Stimulated activated naive CD8-positive, alpha-beta T cell treated with anti-CD3 and anti-CD28 coated beads, Interleukin-15, Interleukin-2, amounts not matched to agents 100 ng/mL and 50 ng/mL, for 24 hours (primary cell): Measurements from ENCODE around the gene ZNF454.

Experiments
- H3K27ac Mint-ChIP-seq: one replicate; pipeline ENCODE4 v1.8.0; 2021; ENCODE audit warnings: mild to moderate bottlenecking, mixed read lengths
- H3K27me3 Mint-ChIP-seq: one replicate; pipeline ENCODE4 v1.8.0; 2021; ENCODE audit warnings: mixed read lengths
- H3K36me3 Mint-ChIP-seq: one replicate; pipeline ENCODE4 v1.8.0; 2021; ENCODE audit warnings: low read depth, mixed read lengths
- H3K4me1 Mint-ChIP-seq: one replicate; pipeline ENCODE4 v1.8.0; 2021; ENCODE audit warnings: low read depth, mixed read lengths
- H3K4me3 Mint-ChIP-seq: one replicate; pipeline ENCODE4 v1.8.0; 2021; ENCODE audit warnings: mild to moderate bottlenecking, mixed read lengths
- H3K9me3 Mint-ChIP-seq: one replicate; pipeline ENCODE4 v1.8.0; 2021; ENCODE audit warnings: mixed read lengths

The ZNF454 gene

DNA sequence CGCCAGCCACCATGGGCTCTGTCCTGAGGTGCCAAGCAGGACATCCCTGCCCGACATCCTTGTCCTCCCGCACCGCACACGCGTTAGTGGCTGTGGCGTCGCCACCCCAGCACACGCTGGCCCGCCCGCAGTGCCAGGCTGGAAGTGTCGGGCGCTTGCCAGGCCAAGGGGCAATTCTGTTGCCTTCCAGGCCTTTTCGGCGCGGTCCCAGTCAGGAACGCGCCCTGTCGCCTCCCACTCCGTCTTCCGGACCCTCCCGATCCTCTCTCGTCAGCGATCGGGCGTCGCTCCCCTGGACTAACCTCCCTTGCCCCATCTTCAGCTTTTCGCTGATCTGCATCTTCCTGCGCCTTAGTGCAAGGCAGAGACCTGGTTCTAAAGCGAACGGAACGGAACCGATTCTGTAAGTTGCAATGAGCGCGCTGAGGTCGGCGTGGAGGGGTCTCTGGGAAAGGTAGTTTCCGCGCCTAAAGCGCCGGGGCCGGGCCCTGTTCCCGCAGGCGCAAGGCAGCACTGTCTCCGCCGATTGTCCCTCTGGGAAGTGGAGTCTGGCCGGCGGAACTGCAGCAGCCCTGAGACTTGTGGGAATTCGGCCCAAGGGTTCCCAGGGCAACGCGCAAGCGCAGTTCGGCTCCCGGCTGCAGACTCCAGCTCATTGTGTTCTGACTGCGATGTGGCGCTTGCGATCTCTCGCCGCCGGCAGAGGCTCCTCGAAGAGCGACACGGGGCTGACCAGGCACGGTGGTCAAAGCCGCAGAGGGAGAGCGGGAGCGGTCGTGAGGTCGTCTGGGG lies at the start of gene ZNF454:
Gene ZNF454, plus strand, starts transcription at position 630 of the 792 bp plus-strand sequence. CDS start 1,594 bp downstream, outside the sequence.
- no peaks in the 10 kb centered on the region for H3K4me1 Mint-ChIP-seq
- H3K27me3 Mint-ChIP-seq: peaks cover 38% of the 10 kb centered on the region
- no peak within 1 kb of the TSS for H3K4me3 Mint-ChIP-seq
- H3K27ac Mint-ChIP-seq: no peak within 1 kb of the TSS
- H3K9me3 Mint-ChIP-seq: peaks cover 64% of the 10 kb centered on the region
- peaks cover 54% of the 10 kb centered on the region for H3K36me3 Mint-ChIP-seq

DNA sequence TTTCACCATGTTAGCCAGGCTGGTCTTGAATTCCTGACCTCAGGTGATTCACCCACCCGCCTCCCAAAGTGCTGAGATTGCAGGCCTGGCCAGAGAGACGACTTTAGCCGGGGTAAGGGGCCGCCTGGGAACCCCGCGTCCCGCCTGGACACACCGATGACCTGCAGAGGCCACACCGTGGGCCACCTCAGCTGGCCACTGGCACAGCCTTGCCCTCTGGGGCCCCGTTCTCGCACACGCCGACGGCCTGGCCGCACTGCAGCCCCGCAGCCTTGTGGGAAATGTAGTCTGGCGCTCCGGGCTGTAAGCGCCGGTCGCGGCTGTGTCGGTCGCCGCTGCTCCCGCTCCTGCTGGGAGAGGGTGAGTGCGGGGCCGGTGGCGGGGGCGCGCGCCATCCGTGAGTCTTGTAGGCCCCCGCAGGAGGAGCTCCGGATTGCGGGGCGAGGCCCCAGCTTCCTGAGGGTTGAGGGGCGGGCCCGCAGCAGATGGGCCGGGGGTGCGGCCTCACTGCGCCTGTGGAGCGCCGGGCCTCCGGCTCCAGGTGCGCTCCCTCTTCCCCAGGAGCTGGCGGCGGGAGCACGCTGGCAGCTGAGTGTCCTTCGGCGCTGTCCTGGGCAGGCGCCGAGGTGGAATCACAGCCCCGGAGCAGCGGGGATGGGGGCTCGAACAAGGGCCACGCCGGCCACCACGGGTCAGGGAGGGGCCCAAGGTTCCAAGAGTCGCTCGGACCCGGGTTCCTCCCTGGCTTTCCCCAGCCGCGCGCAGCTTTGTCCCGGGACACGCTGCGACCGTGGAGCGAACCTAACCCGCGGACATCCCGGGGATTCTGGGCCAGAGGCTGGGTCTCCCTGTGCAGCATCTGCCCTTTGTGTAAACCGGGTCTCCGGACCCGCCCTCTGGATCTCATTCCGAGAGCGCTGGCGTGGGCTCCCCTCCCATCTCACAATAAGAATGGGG lies 45.1 kb upstream of the ZNF454 start, which contains the start of gene ZFP2:
Gene ZFP2, plus strand, starts transcription at position 299 of the 957 bp plus-strand sequence. CDS start 35,401 bp downstream, outside the sequence.
- Mint-ChIP-seq H3K27me3 (peaks cover 7% of the 10 kb centered on the region), H3K4me1 (peaks cover 5% of the 10 kb centered on the region), H3K36me3 (peaks cover 32% of the 10 kb centered on the region), H3K4me3 (peak within 1 kb of the TSS; percentile 75), H3K9me3 (peaks cover 22% of the 10 kb centered on the region), H3K27ac (no peak within 1 kb of the TSS)

DNA sequence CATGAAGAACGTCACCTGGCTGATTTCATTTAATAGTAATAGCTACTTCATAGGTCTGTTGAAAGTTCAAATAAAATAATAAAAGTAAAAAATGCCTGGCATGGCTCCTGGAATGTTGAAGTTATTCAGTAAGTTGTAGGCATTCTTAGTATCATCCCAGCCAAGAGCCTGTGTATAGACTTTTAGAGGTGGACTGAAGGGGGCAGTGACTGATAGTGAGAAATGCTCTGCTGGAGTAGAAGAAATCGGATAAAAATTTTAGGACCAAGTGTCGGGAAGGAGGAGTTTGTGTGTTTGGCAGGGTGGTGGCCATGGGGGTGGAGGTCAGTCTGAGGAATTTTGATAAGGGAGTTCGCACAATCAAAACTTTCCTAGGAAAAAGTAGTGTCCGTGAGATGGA lies 41.7 kb upstream of the ZNF454 start:
- Mint-ChIP-seq H3K27me3 (peaks cover 7% of the 10 kb centered on the region), H3K4me3 (no peak overlapping the region), H3K4me1 (peaks cover 5% of the 10 kb centered on the region), H3K36me3 (peaks cover 37% of the 10 kb centered on the region), H3K9me3 (peaks cover 25% of the 10 kb centered on the region), H3K27ac (no peak overlapping the region)

DNA sequence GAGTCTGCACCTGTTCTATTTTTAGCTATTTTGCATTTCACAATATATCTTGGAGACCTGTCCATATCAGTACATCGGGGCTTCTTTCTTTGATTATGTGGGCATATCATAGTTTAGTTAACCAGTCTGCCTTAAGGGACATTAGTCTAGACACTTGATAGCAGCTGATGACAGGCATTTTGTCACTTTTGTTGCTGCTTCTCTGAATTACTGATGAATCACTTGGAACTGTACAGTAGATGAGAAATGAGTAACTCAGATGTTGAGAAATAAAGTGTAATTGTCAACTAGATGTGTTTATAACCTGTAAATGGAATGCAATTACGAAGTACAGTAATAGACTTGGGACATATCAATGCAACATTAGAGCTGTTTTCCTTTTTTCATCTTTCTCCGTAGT lies 38.1 kb upstream of the ZNF454 start:
- H3K4me1 Mint-ChIP-seq: no peaks in the 10 kb centered on the region
- H3K9me3 Mint-ChIP-seq: peaks cover 24% of the 10 kb centered on the region
- H3K27me3 Mint-ChIP-seq: no peaks in the 10 kb centered on the region
- peaks cover 43% of the 10 kb centered on the region for H3K36me3 Mint-ChIP-seq
- no peak overlapping the region for H3K27ac Mint-ChIP-seq
- no peak overlapping the region for H3K4me3 Mint-ChIP-seq

GRCh38 chr5:178931846-178932760 lies 8.9 kb upstream of the ZNF454 start:
- Mint-ChIP-seq H3K27ac (no peak overlapping the region), H3K4me1 (no peaks in the 10 kb centered on the region), H3K9me3 (peaks cover 75% of the 10 kb centered on the region), H3K4me3 (no peak overlapping the region), H3K36me3 (peaks cover 84% of the 10 kb centered on the region), H3K27me3 (no peaks in the 10 kb centered on the region)

DNA sequence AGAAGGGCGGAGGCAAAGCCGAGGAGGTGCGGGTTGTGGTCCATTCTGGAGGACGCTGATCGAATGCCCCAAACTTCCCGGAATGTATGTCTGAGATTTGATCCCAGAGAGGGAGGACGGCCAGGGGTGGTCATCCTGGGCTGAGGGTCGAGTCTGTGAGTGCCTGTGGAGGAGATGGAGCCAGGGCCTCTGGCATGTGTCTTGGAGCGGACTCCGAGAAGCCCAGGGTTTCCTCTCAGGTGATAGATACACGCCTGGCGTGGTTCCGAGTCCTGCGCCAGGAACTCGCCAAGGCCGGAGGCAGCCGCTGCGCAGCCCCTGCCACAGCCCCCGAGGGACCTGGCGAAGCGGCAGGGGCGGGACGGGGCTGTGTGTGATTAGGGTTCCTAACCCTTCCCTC lies 363 bp downstream of the ZNF454 start:
- peaks cover 62% of the 10 kb centered on the region for H3K9me3 Mint-ChIP-seq
- H3K4me1 Mint-ChIP-seq: no peaks in the 10 kb centered on the region
- H3K27ac Mint-ChIP-seq: no peak overlapping the region
- peaks cover 48% of the 10 kb centered on the region for H3K36me3 Mint-ChIP-seq
- peaks cover 38% of the 10 kb centered on the region for H3K27me3 Mint-ChIP-seq
- no peak overlapping the region for H3K4me3 Mint-ChIP-seq

- Mint-ChIP-seq H3K27me3 (no peaks in the 10 kb centered on the region), H3K4me3 (no peak overlapping the region), H3K27ac (no peak overlapping the region), H3K4me1 (no peaks in the 10 kb centered on the region), H3K9me3 (peaks cover 62% of the 10 kb centered on the region), H3K36me3 (peaks cover 38% of the 10 kb centered on the region)
These were observed 24.6 kb downstream of the ZNF454 start for GRCh38 chr5:178965465-178966055.

DNA sequence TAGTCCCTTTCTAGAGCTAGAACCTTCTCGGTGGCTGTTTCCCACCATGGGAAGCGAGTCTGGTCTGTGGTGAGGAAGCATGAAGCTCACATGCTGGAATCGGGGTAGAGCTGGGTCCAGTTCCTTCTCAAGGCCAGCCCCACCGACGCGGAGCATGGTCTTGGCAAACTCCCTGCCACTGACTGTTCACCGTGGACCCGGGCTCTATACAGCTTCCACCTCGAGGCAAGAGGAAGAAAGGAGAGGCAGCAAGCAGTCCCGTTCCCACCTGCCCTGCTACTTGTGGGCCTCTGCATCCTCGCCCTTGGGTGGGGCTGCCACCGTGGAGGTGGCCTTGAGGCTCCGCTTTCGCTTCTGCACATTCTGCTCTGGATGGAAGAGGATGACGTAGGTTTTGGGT lies 40.4 kb downstream of the ZNF454 start:
- Mint-ChIP-seq H3K4me1 (no peaks in the 10 kb centered on the region), H3K9me3 (peaks cover 39% of the 10 kb centered on the region), H3K27me3 (no peaks in the 10 kb centered on the region), H3K4me3 (no peak overlapping the region), H3K27ac (no peak overlapping the region), H3K36me3 (no peaks in the 10 kb centered on the region)

DNA sequence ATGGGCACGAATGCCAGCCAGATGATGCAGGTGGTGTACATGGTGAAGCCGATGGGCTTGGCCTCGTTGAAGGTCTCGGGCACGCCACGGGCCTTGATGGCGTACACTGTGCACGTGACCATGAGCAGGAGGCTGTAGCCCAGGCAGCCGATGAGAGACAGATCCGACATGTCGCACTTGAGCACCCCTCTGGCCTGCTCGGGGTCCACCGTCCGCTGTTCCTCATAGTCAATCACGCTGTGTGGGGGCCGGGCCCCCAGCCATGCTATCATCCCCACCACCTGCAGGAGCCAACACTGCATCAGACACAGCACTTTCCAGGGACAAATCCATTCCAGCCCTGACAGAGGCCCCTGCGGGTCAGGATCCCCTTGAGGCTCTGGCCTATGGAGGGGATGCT lies 41.9 kb downstream of the ZNF454 start:
- Mint-ChIP-seq H3K36me3 (no peaks in the 10 kb centered on the region), H3K27ac (no peak overlapping the region), H3K4me1 (no peaks in the 10 kb centered on the region), H3K4me3 (no peak overlapping the region), H3K9me3 (peaks cover 37% of the 10 kb centered on the region), H3K27me3 (no peaks in the 10 kb centered on the region)

DNA sequence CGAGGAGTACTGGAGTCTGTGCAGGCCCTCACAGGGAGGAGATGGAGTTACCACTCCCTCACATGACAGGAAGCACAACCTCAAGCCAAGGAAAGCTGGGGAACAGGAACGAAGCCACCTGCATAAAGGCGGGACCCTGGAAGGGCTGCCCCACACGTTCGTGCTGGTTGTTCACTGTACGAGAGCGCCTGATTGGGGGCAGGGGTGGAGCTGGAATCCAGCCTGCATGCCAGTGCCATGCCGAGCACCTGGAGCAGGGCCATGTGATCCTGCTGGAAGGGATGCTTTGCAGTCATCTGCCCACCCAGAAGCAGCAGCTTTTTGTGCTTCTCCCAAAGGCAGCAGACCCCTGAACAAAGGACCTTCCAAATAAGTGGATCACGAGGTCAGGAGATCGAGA lies 42.7 kb downstream of the ZNF454 start:
- Mint-ChIP-seq H3K9me3 (peaks cover 35% of the 10 kb centered on the region), H3K36me3 (no peaks in the 10 kb centered on the region), H3K4me3 (no peak overlapping the region), H3K27me3 (no peaks in the 10 kb centered on the region), H3K4me1 (no peaks in the 10 kb centered on the region), H3K27ac (no peak overlapping the region)

- no peaks in the 10 kb centered on the region for H3K4me1 Mint-ChIP-seq
- H3K4me3 Mint-ChIP-seq: no peak overlapping the region
- peaks cover 31% of the 10 kb centered on the region for H3K9me3 Mint-ChIP-seq
- H3K27me3 Mint-ChIP-seq: no peaks in the 10 kb centered on the region
- H3K27ac Mint-ChIP-seq: no peak overlapping the region
- H3K36me3 Mint-ChIP-seq: no peaks in the 10 kb centered on the region
These were observed 43.4 kb downstream of the ZNF454 start for GRCh38 chr5:178984145-178985072.

GRCh38 chr5:178986326-178986960 lies 45.4 kb downstream of the ZNF454 start:
- Mint-ChIP-seq H3K36me3 (no peaks in the 10 kb centered on the region), H3K4me3 (no peak overlapping the region), H3K4me1 (no peaks in the 10 kb centered on the region), H3K27ac (no peak overlapping the region), H3K27me3 (no peaks in the 10 kb centered on the region), H3K9me3 (peaks cover 29% of the 10 kb centered on the region)
